Activated T-helper 2 cell treated with anti-CD3 and anti-CD28 coated beads, Interferon-gamma antibody, Interleukin-2, Interleukin-4, amounts not matched to agents 10 μg/mL and 5 μg/mL and 100 μg/mL, durations not matched to agents 14 hours and 24 hours and 36 hours (primary cell): Measurements from ENCODE around the gene CLEC5A. TPM values are rescaled to one million over a fixed set of nuclear protein-coding genes. Genes with fewer than 3 reads are reported as not detected.
"Not testable (repeated sequence)": the region's sequence is repeated elsewhere in the genome, so short reads cannot be mapped to it uniquely, and the experiment has no call there.

Experiments
- DNase-seq: peaks from one replicate; pipeline ENCODE4 v3.0.0; 2021; ENCODE audit warnings: low spot score
- H3K27ac Mint-ChIP-seq: one replicate; pipeline ENCODE4 v1.8.0; 2021; ENCODE audit warnings: mixed read lengths
- H3K27me3 Mint-ChIP-seq: one replicate; pipeline ENCODE4 v1.8.0; 2021; ENCODE audit warnings: low read depth, mixed read lengths
- H3K36me3 Mint-ChIP-seq: one replicate; pipeline ENCODE4 v1.8.0; 2021; ENCODE audit warnings: low read depth, mixed read lengths
- H3K4me1 Mint-ChIP-seq: one replicate; pipeline ENCODE4 v1.8.0; 2021; ENCODE audit warnings: low read depth, mixed read lengths
- H3K4me3 Mint-ChIP-seq: one replicate; pipeline ENCODE4 v1.8.0; 2021; ENCODE audit warnings: low read depth, mild to moderate bottlenecking, moderate library complexity, mixed read lengths
- H3K9me3 Mint-ChIP-seq: one replicate; pipeline ENCODE4 v1.8.0; 2021; ENCODE audit warnings: mixed read lengths
- intact Hi-C: fragments of 100-400 bp; cut with micrococcal nuclease; formaldehyde crosslinking; loops from one replicate; pipeline ENCODE4 v1.15.1; 2023
- total RNA-seq: library from RNA; stranded (reverse); gene quantifications from 2 replicates; pipeline ENCODE4 v1.2.3, GENCODE V29; 2022

The CLEC5A gene
- total RNA-seq, result not detected in 2 replicates

GRCh38 chr7:141946796-141947195, at the start of gene CLEC5A:
CLEC5A (minus strand) TSS chr7:141946974; CDS start chr7:141946292, 682 bp downstream.
- Mint-ChIP-seq H3K4me3 (no peak within 1 kb of the TSS), H3K36me3 (no peaks in the 10 kb centered on the region), H3K9me3 (no peaks in the 10 kb centered on the region), H3K27ac (no peak within 1 kb of the TSS), H3K27me3 (no peaks in the 10 kb centered on the region), H3K4me1 (no peaks in the 10 kb centered on the region)
- DNase-seq, result no peak
- intact Hi-C loops, result no loop called here

DNA sequence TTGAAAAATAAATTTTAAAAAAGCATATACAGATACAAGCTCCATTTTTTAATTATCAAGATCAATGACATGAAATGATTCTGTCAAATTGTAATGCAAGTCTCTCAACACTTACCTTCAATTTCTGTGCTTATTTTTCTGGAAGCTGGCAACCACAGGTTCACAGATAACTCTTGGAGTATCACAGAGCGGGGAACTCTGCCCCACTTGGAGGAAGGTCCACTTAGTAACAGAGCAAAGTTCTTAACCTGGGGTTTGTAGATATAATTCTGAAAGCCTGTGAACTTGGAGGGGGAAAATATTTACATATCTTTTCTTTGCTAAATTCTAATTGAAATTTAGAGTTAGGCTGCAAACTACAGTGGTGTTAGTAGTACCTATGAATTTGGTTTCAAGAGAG, 46.6 kb upstream of the CLEC5A start:
- H3K4me1 Mint-ChIP-seq, result peaks cover 3% of the 10 kb centered on the region
- DNase-seq, result no peak
- H3K27me3 Mint-ChIP-seq, result no peaks in the 10 kb centered on the region
- H3K9me3 Mint-ChIP-seq, result no peaks in the 10 kb centered on the region
- intact Hi-C loops, result no loop called here
- no peaks in the 10 kb centered on the region for H3K36me3 Mint-ChIP-seq
- H3K4me3 Mint-ChIP-seq, result no peak overlapping the region
- no peak overlapping the region for H3K27ac Mint-ChIP-seq

DNA sequence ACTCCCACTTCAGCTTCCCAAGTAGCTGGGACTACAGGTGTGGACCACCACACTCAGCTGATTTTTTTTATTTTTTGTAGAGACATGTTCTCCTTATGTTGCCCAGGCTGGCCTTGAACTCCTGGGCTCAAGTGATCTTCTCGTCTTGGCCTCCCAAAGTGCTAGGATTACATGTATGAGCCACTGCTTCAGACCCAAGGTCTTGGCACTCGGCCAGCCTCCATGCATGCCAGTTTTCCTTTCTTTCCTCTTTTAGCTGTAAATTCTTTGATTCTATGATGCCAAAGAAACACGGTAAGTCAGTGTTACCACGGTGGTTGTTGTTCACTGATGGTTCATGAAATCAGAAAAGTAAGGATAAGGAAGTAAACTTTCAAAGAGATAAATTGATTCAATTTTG, 45.9 kb upstream of the CLEC5A start:
- Mint-ChIP-seq H3K36me3 (no peaks in the 10 kb centered on the region), H3K27ac (no peak overlapping the region), H3K4me1 (peaks cover 3% of the 10 kb centered on the region), H3K27me3 (no peaks in the 10 kb centered on the region), H3K4me3 (no peak overlapping the region), H3K9me3 (no peaks in the 10 kb centered on the region)
- intact Hi-C loops, result no loop called here
- no peak for DNase-seq

- Mint-ChIP-seq H3K27ac (no peak overlapping the region), H3K4me3 (no peak overlapping the region), H3K27me3 (no peaks in the 10 kb centered on the region), H3K36me3 (no peaks in the 10 kb centered on the region), H3K9me3 (no peaks in the 10 kb centered on the region), H3K4me1 (peaks cover 3% of the 10 kb centered on the region)
- no peak for DNase-seq
- intact Hi-C loops, result no loop called here
These were observed 45.4 kb upstream of the CLEC5A start for GRCh38 chr7:141992156-141992555.

DNA sequence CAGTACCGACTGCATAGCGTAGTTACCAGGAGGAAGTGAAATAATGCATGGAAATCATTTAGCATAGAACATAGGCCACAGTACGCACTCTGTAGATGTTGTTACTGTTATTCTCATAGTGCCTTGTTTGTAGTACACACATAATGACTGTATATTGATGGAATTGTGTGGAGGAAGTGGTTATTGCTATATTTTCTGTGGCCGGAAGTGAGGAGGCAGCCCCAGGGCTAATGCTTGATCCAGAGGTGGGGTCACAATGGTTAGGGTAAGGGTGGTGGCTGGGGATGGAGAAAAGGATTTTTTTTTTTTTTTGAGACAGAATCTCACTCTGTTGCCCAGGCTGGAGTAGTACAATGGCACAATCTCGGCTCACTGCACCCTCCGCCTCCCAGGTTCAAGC, 44.4 kb upstream of the CLEC5A start:
- no peak for DNase-seq
- H3K27me3 Mint-ChIP-seq, result no peaks in the 10 kb centered on the region
- peaks cover 3% of the 10 kb centered on the region for H3K4me1 Mint-ChIP-seq
- H3K4me3 Mint-ChIP-seq, result no peak overlapping the region
- H3K27ac Mint-ChIP-seq, result no peak overlapping the region
- intact Hi-C loops, result no loop called here
- H3K9me3 Mint-ChIP-seq, result no peaks in the 10 kb centered on the region
- no peaks in the 10 kb centered on the region for H3K36me3 Mint-ChIP-seq

- intact Hi-C loops, result no loop called here
- Mint-ChIP-seq H3K36me3 (no peaks in the 10 kb centered on the region), H3K4me1 (peaks cover 3% of the 10 kb centered on the region), H3K4me3 (no peak overlapping the region), H3K27ac (no peak overlapping the region), H3K9me3 (no peaks in the 10 kb centered on the region), H3K27me3 (no peaks in the 10 kb centered on the region)
- DNase-seq, result no peak
These were observed 43.4 kb upstream of the CLEC5A start for GRCh38 chr7:141990011-141990725.

DNA sequence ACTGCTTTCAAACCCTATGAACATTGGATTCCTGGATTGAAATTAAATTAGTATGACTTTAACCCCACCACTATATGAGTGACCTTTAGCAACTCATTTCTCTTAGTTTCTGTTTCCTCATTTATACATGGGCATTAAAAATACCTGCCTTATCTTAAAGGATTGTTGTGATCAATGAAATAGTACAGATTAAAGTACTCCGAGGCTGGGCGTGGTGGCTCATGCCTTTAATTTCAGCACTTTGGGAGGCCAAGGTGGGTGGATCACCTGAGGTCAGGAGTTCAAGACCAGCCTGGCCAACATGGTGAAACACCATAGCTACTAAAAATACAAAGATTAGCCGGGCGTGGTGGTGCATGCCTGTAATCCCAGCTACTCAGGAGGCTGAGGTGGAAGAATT, 41.0 kb upstream of the CLEC5A start:
- H3K9me3 Mint-ChIP-seq, H3K4me3 Mint-ChIP-seq, intact Hi-C loops, H3K27ac Mint-ChIP-seq, DNase-seq, H3K4me1 Mint-ChIP-seq, H3K27me3 Mint-ChIP-seq, H3K36me3 Mint-ChIP-seq: not testable (repeated sequence)

GRCh38 chr7:141986923-141987322, 40.1 kb upstream of the CLEC5A start:
- no peak for DNase-seq
- intact Hi-C loops, result no loop called here
- H3K4me3 Mint-ChIP-seq, result no peak overlapping the region
- H3K27me3 Mint-ChIP-seq, result no peaks in the 10 kb centered on the region
- H3K36me3 Mint-ChIP-seq, result no peaks in the 10 kb centered on the region
- peaks cover 3% of the 10 kb centered on the region for H3K4me1 Mint-ChIP-seq
- no peak overlapping the region for H3K27ac Mint-ChIP-seq
- no peaks in the 10 kb centered on the region for H3K9me3 Mint-ChIP-seq

GRCh38 chr7:141985926-141986325, 39.2 kb upstream of the CLEC5A start:
- not testable (repeated sequence) for DNase-seq

GRCh38 chr7:141979568-141979967, 32.8 kb upstream of the CLEC5A start:
- Mint-ChIP-seq H3K4me1 (peaks cover 7% of the 10 kb centered on the region), H3K27me3 (no peaks in the 10 kb centered on the region), H3K27ac (no peak overlapping the region), H3K4me3 (no peak overlapping the region), H3K36me3 (no peaks in the 10 kb centered on the region), H3K9me3 (no peaks in the 10 kb centered on the region)
- intact Hi-C loops, result no loop called here
- DNase-seq, result no peak

More at GRCh38 chr7:141985926-141986325, 39.2 kb upstream of the CLEC5A start:
- H3K27ac Mint-ChIP-seq, H3K9me3 Mint-ChIP-seq, H3K36me3 Mint-ChIP-seq, H3K4me3 Mint-ChIP-seq, intact Hi-C loops, H3K27me3 Mint-ChIP-seq, H3K4me1 Mint-ChIP-seq: not testable (repeated sequence)

- no peak overlapping the region for H3K27ac Mint-ChIP-seq
- H3K9me3 Mint-ChIP-seq, result no peaks in the 10 kb centered on the region
- intact Hi-C loops, result no loop called here
- H3K27me3 Mint-ChIP-seq, result no peaks in the 10 kb centered on the region
- H3K36me3 Mint-ChIP-seq, result no peaks in the 10 kb centered on the region
- DNase-seq, result no peak
- no peak overlapping the region for H3K4me3 Mint-ChIP-seq
- peaks cover 7% of the 10 kb centered on the region for H3K4me1 Mint-ChIP-seq
These were observed 31.6 kb upstream of the CLEC5A start for GRCh38 chr7:141978351-141978750.

DNA sequence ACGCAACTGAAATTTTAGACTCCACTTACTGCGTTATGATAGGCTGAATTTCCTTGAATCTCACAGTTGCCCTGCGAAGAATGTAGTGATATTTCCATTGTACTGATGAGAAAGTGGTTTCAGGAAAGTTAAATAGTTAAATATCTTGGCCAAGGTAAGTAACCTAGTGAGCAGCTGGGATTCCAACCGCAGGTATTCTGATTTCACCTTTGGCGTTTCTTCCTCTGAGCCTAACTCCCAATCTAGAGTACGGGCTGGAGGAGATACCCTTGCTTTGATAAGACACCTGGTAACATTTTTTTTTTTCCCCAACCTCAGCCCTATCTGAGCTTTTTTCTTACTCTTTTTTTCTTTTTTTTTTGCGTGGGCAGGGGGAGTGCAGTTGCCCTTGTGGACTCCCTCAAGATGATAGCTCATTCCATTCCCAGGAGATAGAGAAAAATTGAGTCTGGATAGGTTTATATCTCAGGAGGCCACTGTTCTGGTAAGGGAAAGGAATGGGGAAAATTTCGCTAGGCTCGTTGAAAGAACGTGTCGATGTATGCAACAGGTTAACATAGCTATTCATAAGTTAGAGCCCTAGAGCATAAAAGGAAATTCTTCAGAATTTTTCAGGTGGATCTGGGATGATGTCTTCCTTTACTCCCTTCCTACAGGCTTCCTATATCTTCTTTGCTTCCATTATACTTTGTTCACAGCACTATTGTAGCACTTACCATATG, 29.9 kb upstream of the CLEC5A start:
- Mint-ChIP-seq H3K9me3 (no peaks in the 10 kb centered on the region), H3K4me3 (peak overlapping the region; percentile 66), H3K27me3 (no peaks in the 10 kb centered on the region), H3K4me1 (peaks cover 7% of the 10 kb centered on the region), H3K27ac (no peak overlapping the region), H3K36me3 (no peaks in the 10 kb centered on the region)
- no peak for DNase-seq
- intact Hi-C loops, result loop anchor here (2.0 kb wide), 2 partner anchors 212 to 324 kb away; no protein-coding TSS in a partner anchor

- H3K27ac Mint-ChIP-seq, result no peak overlapping the region
These were observed 29.2 kb upstream of the CLEC5A start for GRCh38 chr7:141975806-141976523.

More at GRCh38 chr7:141975806-141976523, 29.2 kb upstream of the CLEC5A start:
- intact Hi-C loops, result loop anchor here (2.0 kb wide), 2 partner anchors 213 to 325 kb away; no protein-coding TSS in a partner anchor
- Mint-ChIP-seq H3K4me1 (peaks cover 7% of the 10 kb centered on the region), H3K27me3 (no peaks in the 10 kb centered on the region), H3K9me3 (no peaks in the 10 kb centered on the region), H3K36me3 (no peaks in the 10 kb centered on the region), H3K4me3 (peak overlapping the region; percentile 66)
- peak; percentile 45 for DNase-seq
